ENCODE results near the gene SOCS3.
A peak's percentile ranks its signal among the peaks of the same experiment; 100 is the strongest.
"Not testable (repeated sequence)": the region's sequence is repeated elsewhere in the genome, so short reads cannot be mapped to it uniquely, and the experiment has no call there.

The SOCS3 gene

DNA sequence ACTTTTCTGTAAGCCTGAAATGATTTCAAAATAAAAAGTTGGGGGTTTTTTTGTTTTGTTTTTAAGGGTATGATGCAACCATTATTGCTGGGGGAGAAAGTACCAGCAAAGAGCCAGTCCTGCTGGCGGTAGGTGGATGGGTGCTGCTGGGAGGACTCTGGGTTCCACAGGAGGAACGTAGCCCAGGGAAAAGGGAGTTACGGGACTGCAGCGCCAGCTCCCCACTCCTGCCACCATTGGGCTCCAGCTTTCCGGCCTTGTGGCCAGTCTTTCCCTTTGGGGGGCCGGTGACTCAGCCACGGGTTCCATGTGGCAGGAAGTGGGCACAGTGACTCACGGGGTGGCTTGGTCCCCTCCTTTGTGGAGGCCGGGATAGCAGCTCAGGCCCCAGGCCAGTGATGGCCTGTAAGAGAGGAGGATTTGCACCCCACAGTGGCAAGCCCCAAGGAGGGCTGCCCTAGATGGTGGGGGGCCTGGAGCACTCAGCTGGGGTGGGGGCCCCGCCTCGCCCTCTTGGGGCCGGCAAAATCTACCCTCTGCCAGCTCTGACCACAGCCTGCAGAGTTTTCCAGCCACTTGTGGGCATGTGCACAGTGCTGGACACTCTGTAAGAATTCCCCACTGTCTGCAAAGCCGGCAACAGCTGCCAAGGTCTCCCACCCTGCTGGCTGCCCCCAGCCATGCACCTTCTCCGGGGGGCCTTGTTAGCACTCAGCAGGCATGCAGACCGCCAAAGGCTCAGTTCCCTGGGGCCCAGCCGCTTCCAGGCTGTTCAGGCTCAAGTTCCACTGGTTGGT, 30.4 kb downstream of the SOCS3 start:
- no peak for DNase-seq (ENCODE audit: low read depth)

DNA sequence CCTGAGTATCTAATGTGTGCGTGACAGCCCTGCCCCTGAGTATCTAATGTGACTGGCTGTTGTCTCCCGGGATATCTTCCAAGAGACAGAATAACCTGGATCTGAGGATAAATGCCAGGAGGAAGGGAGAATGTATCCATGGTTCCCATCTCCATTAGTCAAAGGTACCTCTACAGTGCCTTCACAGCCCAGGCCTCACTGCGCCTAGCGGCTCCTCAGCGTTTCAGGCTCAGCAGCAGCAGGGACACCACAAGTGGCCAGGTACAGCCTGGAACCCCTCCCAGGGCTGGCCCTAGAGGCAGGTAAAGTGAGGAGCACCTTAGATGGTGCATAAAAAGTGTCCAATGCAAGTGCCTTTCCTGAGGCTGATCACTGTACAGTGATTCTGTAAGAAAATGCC, 32.0 kb downstream of the SOCS3 start:
- no peak for DNase-seq (ENCODE audit: low read depth)

DNA sequence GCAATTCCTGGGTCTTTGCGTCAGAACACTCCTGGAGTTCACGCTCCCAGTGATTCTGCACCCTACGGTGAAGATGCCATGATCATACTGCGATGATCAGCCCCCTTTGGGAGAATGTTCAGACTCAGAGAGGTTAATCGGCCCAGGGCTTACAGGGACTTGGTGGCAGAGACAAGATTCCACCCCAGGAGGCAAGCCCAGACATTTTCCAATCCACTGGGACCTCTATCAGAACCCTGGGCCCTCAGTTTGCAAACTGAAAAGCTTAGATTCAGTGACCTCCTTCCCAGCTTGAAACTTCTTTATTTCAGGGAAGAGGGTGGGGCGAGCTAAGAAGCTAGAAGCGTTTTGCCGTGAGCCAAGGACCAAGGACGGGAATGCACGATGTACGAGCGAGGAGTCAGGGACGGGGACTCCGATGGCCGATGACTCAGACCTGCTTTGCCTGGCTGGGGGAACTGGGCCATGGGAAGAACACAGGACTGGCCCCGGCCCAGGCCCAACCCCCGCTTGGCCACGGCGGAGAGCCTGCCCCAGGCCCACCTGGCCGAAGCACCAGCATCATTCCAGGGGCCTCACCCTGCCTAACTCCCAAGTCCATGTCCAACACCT, 34.7 kb downstream of the SOCS3 start:
- no peak for DNase-seq (ENCODE audit: low read depth)

DNA sequence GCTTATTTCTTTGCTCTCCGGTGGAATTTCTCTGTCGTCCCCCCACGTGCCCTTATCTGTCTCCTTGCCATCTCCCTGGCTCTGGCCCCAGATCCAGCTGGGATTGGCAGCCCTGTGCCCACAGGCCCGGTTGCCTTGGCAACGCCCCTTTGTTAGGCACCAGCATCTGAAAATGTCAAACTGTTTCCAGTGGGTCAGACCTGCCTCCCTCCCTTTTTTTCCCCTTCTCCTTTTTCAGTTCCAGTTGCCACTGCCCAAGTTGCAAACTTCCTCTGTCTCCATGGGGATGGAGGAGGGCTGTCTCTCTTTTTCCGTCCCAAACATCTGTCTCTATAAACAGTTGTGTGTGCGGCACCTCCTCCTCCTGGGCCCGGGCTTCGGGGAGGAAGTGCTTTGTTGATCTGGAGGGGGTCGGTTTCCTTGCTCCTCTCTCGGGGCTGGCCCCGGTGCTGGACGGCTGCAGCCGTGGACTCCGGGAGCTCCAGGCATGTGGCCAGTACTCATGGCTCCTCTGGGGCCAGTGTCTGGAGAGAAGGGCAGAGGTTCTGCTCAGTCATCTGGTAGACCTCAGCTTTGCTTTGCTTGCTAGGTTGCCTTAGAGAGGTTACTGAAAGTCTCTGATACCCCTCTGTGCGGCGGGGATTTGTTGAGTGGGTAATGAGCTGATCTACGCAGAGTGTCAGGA, 35.3 kb downstream of the SOCS3 start:
- DNase-seq (ENCODE audit: low read depth): peak; percentile 86

DNA sequence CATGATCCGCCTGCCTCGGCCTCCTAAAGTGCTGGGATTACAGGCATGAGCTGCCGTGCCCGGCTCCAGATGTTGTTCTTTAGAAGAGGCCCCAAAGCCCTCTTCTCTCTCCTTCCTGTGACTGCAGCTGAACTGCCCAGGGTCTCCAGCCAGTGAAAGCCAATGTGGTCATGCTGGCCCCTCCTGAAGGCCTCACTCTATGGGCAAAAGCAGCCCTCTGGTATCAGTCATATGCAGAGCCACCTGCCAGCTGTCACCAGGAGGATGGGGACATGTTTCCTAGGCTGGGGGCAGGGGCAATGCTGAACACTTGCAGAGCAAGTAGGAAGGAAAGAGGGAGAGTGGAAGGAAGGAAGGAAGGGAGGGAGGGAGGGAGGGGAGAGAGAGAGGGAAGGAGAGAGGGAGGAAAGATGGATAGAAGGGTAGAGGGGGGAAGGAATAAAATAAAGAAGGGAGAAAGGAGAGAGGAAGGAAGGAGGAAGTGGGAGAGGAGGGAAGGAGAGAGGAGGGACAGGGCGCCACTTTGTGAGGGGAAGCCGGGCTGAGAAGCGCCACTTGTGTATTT, 36.0 kb downstream of the SOCS3 start:
- DNase-seq (ENCODE audit: low read depth): no peak

- DNase-seq (ENCODE audit: low read depth): no peak
Observed at GRCh38 chr17:78322858-78323455, 36.9 kb downstream of the SOCS3 start.

DNA sequence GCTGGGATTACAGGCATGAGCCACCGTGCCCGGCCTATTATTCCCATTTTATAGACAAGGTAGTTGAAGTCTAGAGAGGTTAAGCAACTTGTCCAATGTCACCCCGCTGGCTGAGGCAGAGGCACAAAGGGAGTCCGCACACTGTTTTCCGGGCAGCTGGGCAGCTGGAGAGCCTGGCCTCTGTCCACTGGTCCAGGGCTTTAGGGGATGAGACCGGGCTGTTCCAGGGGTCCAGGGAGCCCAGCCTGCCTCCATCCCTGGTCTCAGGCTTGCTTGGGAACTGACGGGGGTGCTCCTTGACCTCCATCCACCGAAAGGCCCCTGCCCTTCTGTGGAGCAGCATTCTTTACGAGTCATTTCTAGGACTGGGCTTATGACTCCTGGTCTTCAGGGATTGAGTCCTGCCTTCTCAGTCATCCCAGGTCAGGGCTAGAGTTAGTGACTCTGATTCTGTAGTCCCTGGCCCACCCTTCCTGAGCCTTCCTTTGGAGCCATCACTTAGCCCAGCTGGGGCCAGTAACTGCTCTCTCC, 37.5 kb downstream of the SOCS3 start:
- DNase-seq (ENCODE audit: low read depth): no peak

GRCh38 chr17:78318843-78319242, 41.0 kb downstream of the SOCS3 start:
- DNase-seq (ENCODE audit: low read depth): no peak

DNA sequence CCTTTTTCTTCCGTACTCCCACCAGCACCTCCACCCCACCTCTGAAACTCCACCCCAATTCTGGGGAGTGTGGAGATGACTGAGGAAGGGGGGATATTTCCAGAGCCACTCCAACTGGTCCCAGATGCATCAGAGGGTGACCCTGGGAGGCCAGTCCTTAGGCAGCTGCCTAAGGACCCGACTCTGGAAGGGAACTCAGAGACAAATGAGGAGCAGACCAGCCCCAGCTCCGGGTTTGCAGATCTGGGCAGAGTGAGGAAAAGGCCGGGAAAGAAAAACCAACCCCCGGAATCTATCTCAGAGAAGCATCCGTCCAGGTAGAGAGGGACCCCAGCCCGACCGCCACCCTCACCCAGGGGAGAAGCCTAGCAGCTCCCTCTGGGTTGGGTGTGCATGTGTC, 41.5 kb downstream of the SOCS3 start:
- no peak for DNase-seq (ENCODE audit: low read depth)

DNA sequence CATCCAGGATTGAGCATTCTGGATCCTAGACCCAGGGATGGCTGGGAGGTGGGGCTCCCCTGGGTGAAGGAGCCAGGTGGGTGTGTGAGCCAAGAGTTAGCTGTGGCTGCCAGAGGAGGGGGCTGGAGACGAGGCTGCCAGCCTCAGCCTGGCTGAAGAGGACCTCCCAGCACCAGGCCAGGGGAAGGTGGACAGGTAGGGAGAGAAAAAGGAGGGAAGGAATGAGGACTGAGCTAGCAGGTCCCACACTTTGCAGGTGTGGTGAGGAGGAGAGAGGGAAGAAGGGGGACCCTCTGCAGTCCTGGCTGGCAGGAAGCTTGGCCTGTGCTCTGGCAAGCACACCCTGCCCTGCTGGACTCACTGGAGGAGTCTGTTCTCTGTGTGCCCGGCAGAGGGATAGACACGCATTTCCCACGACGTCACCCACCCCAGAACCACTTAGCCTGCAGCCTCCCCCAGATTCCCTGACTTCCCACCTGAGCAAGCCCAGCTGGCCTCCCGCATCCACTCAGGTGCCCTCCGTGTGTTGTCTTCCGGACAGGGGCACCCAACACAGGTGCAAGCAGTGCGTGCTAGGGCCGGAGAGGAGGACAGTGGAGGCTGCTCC, 42.0 kb downstream of the SOCS3 start:
- DNase-seq (ENCODE audit: low read depth): no peak

DNA sequence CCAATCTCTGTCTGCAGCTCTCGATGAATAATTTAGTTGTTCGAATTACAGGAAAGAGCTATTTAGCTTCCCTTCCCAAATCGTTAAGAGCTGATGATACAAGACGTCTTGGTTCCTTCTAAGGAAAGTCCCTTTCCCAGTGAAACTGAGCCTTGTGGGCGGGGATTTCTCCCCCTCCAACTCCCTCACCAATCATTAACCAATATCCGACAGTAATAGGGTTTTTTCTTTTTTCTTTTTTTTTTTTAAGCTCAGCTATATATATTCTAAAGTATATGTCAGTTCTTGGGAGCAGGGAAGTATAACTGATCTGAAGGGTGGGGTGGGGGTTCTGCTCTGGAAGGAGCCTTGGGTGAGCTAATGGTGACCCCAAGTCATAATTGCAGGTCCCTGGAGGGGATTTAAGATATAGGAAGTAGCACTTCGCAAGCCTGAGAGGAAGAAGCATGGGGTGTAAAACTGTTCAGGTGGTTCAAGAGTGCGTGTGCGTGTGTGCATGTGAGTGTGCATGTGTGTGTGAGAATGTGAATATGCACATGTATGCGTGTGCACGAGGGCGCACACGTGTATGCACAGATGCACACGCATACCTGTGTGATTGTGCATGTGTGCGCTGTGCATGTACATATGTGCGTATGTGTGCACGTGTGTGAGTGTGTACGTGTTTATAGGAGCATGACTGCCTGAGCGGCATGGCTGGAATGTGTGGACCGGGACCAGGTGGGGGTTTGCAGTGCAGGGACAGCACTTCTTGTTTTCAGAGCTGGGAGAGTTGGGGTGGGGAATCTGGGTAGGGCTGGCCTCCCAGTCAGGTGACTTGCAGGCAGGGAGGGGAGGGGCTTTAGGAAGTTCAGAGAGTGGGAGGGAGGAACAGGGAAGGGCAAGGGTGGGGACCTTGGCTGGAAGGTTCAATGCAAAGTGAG, 42.7 kb downstream of the SOCS3 start:
- no peak for DNase-seq (ENCODE audit: low read depth)

- no peak for DNase-seq (ENCODE audit: low read depth)
Observed at GRCh38 chr17:78316115-78316866, 43.6 kb downstream of the SOCS3 start.

- DNase-seq (ENCODE audit: low read depth): peak; percentile 70
Observed at GRCh38 chr17:78315355-78316114, 44.3 kb downstream of the SOCS3 start.

DNA sequence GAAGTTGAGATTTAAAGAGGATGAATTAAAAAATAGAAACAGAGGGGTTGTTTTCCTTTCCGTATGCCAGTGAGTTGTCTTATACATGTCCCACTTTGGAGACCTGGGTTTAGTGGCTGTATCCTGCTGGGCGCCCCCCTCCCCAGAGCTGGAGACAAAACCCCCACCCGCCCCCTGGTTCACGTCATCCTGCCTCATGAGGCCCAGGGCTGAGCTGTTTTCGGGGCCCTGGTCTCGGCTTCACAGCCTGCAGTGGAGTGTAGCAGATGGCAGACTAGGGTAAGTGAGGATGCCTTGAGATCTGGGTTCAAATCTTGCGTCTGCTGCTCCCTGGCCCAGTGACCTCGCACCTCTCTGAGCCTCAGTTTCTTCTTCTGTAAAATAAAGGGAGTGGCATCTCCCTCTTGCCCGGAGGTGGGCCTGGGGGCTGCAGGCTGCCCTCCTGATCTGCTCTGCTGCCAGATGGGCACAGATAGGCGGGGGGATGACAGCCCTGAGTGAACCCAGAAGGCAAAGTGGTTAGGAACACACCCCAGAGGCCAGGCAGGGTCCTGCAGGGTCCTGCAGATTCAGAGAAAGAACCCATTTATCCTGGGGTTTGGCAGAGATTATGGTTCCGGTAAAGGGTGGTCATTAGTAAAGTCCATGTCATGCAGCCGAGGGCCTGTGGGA, 45.1 kb downstream of the SOCS3 start:
- no peak for DNase-seq (ENCODE audit: low read depth)

GRCh38 chr17:78313735-78314648, 45.9 kb downstream of the SOCS3 start:
- DNase-seq (ENCODE audit: low read depth): no peak

- not testable (repeated sequence) for DNase-seq (ENCODE audit: low read depth)
Observed at GRCh38 chr17:78309659-78310255, 50.1 kb downstream of the SOCS3 start.

All from GM04503 (cell line).